Fibroblast of mammary gland (primary cell): ENCODE results near the gene CDSN.
"Not testable (repeated sequence)": the region's sequence is repeated elsewhere in the genome, so short reads cannot be mapped to it uniquely, and the experiment has no call there.

Experiments
- DNase-seq: peaks from one replicate; pipeline ENCODE4 v3.0.0-alpha.2; 2010; ENCODE audit warnings: low read depth
- H3K4me3 ChIP-seq: 2 replicates; pipeline ENCODE4 v1.5.1; 2011; ENCODE audit warnings: low read depth, mild to moderate bottlenecking, low read length, moderate library complexity; ENCODE audit not compliant: control insufficient read depth
- TF ChIP-seq, protein P1 (sequence below): conservative IDR thresholded peaks from 2 replicates; pipeline ENCODE4 v1.5.1; 2011; ENCODE audit warnings: low read depth, low read length, inconsistent platforms; ENCODE audit not compliant: control insufficient read depth, insufficient read depth

Gene CDSN

DNA sequence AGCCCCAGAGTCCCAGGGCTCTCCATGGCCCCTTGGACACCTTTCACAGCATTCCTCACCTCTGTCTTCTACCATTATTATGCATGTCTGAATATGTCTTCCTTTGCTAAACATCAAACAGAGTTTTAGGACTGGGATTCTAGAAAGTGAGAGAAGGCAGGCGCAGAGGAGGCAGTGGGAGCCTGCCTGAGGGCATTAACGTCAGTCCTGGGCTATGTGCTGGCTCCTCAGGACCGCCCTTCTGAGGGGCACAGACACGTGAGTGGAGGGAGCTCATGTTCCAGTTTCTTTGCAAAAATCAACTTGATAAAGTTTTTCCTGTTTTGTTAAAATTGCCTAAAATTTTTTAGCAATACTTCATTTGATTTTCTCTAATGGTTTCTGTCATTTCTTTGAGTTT lies 45.8 kb downstream of the CDSN start:
- DNase-seq = no peak
- TF ChIP-seq, protein P1, sequence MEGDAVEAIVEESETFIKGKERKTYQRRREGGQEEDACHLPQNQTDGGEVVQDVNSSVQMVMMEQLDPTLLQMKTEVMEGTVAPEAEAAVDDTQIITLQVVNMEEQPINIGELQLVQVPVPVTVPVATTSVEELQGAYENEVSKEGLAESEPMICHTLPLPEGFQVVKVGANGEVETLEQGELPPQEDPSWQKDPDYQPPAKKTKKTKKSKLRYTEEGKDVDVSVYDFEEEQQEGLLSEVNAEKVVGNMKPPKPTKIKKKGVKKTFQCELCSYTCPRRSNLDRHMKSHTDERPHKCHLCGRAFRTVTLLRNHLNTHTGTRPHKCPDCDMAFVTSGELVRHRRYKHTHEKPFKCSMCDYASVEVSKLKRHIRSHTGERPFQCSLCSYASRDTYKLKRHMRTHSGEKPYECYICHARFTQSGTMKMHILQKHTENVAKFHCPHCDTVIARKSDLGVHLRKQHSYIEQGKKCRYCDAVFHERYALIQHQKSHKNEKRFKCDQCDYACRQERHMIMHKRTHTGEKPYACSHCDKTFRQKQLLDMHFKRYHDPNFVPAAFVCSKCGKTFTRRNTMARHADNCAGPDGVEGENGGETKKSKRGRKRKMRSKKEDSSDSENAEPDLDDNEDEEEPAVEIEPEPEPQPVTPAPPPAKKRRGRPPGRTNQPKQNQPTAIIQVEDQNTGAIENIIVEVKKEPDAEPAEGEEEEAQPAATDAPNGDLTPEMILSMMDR = no peak
- H3K4me3 ChIP-seq = no peak overlapping the region

DNA sequence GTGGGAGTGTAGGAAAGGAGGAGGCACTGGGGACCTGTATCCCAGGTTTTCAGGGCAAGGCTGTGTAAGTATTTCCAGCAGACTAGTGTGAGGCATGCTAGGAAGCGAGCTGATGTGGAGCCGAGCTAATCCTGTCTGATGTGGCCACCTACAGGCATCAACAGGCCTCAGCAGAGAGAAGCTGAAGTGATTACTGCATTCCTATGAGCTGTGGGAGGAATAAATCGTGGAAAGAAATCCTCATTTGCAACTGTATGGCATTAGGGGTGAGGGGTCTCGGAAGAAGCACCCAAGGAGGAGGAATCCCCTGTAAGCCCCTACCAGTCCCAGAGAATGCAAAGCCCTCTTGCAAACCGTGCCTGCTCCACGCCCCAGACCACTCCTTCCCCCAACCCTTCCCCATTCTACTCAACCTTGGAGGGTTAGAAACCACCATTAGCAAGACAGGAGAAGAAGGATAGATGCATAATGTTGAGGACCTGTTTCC lies 49.5 kb downstream of the CDSN start:
- TF ChIP-seq, protein P1 = peak; percentile 71
- peak; percentile 77 for DNase-seq
- no peak overlapping the region for H3K4me3 ChIP-seq

DNA sequence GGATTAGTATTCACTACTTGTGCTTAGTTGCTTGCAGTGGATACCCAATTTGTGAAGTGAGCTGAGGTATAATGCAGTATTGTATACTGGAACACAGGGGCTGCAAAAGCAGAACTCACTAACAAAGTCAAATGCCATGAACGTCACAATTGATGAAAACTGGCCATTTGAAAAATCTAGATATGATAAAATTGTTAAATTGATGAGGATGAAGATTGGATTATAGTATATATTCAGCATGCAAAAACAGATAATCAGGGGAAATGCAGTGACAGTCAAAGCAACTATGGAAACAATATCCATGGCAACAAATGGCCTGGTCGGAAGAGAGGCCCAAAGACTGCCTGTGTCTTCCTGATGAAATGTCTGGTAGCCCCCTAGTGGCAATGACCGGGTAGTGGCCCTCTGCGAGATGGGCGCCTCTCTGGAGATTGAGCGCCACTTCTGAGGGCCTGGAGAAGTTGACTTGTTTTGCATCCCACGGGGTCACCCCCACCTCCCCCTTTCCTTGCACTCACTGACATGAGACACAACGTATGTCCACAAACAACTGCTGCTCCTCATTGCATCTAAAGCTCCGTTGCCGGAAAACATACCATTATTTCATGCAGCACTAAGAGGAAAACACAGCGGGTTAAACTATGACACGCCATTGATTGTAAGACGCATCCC lies 51.4 kb downstream of the CDSN start:
- H3K4me3 ChIP-seq = no peak overlapping the region
- TF ChIP-seq, protein P1 = peak; percentile 85
- DNase-seq = peak; percentile 83

DNA sequence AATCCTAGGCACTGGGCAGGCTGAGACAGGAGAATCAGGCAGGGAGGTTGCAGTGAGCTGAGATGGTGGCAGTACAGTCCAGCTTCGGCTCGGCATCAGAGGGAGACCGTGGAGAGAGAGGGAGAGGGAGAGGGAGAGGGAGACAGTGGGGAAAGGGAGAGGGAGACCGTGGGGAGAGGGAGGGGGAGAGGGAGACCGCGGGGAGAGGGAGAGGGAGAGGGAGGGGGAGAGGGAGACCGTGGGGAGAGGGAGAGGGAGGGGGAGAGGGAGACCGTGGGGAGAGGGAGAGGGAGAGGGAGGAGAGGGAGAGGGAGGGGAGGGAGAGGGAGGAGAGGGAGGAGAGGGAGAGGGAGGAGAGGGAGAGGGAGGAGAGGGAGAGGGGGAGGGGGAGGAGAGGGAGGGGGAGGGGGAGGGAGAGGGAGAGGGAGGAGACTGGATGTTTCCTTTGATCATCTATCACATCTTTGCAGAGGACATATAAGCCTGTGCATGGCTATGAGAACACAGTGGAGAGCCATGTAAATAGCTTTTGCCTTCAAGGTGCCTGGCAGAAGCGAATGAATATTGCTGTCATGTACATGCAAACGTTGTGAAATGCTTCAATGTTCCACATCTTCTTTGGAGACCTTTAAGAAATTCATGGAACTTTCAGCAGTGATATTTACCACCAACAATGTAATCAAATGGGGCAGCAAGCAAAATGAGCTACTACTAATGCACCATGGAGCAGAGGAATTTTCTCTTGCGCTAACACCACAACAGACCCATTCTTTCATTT lies 52.2 kb downstream of the CDSN start:
- not testable (repeated sequence) for H3K4me3 ChIP-seq, DNase-seq

DNA sequence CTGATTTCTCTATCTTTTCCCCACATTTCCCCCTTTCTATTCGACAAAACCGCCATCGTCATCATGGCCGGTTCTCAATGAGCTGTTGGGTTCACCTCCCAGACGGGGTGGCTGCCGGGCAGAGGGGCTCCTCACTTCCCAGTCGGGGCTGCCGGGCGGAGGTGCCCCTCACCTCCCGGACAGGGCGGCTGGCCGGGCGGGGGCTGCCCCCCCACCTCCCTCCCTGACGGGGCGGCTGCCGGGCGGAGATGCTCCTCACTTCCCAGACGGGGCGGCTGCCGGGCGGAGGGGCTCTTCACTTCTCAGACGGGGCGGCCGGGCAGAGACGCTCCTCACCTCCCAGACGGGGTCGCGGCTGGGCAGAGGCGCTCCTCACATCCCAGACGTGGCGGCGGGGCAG lies 53.2 kb downstream of the CDSN start:
- H3K4me3 ChIP-seq, DNase-seq: not testable (repeated sequence)

DNA sequence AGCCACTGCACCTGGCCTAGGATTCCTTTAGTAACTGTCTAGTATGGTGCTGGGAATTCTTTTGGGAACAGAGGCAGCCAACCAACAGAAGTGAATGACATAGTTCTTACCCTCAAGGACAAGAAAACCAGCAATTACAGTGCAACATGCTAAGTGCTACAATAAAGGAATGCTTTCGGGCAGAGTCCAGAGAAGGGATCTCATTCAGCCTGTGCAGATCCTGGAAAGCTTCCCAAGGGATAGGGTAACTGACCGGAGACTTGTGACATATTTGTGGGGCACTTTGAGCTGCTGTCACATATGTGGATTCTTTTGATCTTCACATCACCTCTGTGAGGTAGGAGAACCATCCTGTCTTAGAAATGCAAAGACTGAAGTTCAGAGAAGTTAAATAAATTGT lies 54.7 kb downstream of the CDSN start:
- TF ChIP-seq, protein P1 = no peak
- DNase-seq = no peak
- H3K4me3 ChIP-seq = no peak overlapping the region
